SK-N-SH (cell line): ENCODE results near the gene ALDH1L1. TPM values are rescaled to one million over a fixed set of nuclear protein-coding genes. Genes with fewer than 3 reads are reported as not detected.

ENCODE experiments used
- CTCF ChIA-PET: fragments of 300-600, 350-600 bp; formaldehyde crosslinking; extraction: SDS; loops from one replicate; lab custom pipeline; 2021; lab: Yijun Ruan, JAX
- POLR2A ChIA-PET: fragments of 350-600 bp; sonication (Branson Sonifier 250); formaldehyde crosslinking; extraction: SDS; loops from one replicate; lab custom pipeline; 2020; ENCODE audit warnings: antibody characterized with exemption, inconsistent platforms; lab: Yijun Ruan, JAX
- DNase-seq: peaks from one replicate; pipeline ENCODE4 v3.0.0; 2012
- H2AFZ ChIP-seq: fragments of 200-600 bp; sonication (generic); 2 replicates; pipeline ENCODE4 v1.8.1; 2016; ENCODE audit warnings: antibody characterized with exemption, mild to moderate bottlenecking, low read depth
- H3F3A ChIP-seq: fragments of 200-600 bp; sonication (generic); replicated peaks from 2 replicates; pipeline ENCODE3; 2016; ENCODE audit warnings: antibody characterized with exemption, mild to moderate bottlenecking; ENCODE audit not compliant: insufficient read depth
- H3K27ac ChIP-seq, 2 experiments: fragments of 200-500 bp in 1 of 2; fragments of 200-600 bp in 1 of 2; sonication (Bioruptor generic) in 1 of 2; sonication (generic), shearing (Covaris generic) in 1 of 2; 2 replicates each; pipeline versions ENCODE4 v1.5.1 to v1.6.1; 2014 to 2016; ENCODE audit warnings: low read depth in 2 of 2, inconsistent platforms in 1 of 2, low read length in 1 of 2, mild to moderate bottlenecking in 1 of 2, mixed read lengths in 1 of 2
- H3K27me3 ChIP-seq: fragments of 200-600 bp; sonication (generic), shearing (Covaris generic); 2 replicates; pipeline ENCODE4 v1.6.1; 2016; ENCODE audit warnings: mixed run types; ENCODE audit not compliant: insufficient read depth
- H3K36me3 ChIP-seq, 2 experiments: fragments of 200-500 bp in 1 of 2; fragments of 200-600 bp in 1 of 2; sonication (Bioruptor generic) in 1 of 2; sonication (generic) in 1 of 2; replicated peaks in 1 of 2; 2 replicates each; pipeline versions ENCODE3 to v1.5.1; 2014 to 2016; ENCODE audit warnings: low read length in 1 of 2, mild to moderate bottlenecking in 1 of 2; ENCODE audit not compliant: insufficient read depth in 2 of 2, control insufficient read depth in 1 of 2
- H3K4me1 ChIP-seq, 2 experiments: fragments of 200-500 bp in 1 of 2; fragments of 200-600 bp in 1 of 2; sonication (Bioruptor generic) in 1 of 2; sonication (generic), shearing (Covaris generic) in 1 of 2; 2 replicates each; pipeline versions ENCODE4 v1.5.1 to v1.6.1; 2014 to 2016; ENCODE audit warnings: low read depth in 1 of 2, low read length in 1 of 2, mixed run types in 1 of 2; ENCODE audit not compliant: insufficient read depth in 2 of 2, control insufficient read depth in 1 of 2
- H3K4me2 ChIP-seq: fragments of 200-600 bp; sonication (generic), shearing (Covaris generic); 2 replicates; pipeline ENCODE4 v1.6.1; 2017; ENCODE audit warnings: mixed run types
- H3K4me3 ChIP-seq, 2 experiments: fragments of 200-500 bp in 1 of 2; fragments of 200-600 bp in 1 of 2; sonication (Bioruptor generic) in 1 of 2; sonication (generic), shearing (Covaris generic) in 1 of 2; 2 replicates each; pipeline versions ENCODE4 v1.5.1 to v1.8.1; 2014 to 2016; ENCODE audit warnings: low read depth in 2 of 2, inconsistent platforms in 1 of 2, low read length in 1 of 2, mild to moderate bottlenecking in 1 of 2, mixed read lengths in 1 of 2, moderate library complexity in 1 of 2
- H3K79me2 ChIP-seq: fragments of 200-600 bp; sonication (generic); 2 replicates; pipeline ENCODE4 v1.8.1; 2017; ENCODE audit warnings: mild to moderate bottlenecking; ENCODE audit not compliant: insufficient read depth
- H3K9ac ChIP-seq: fragments of 200-600 bp; sonication (generic); 2 replicates; pipeline ENCODE4 v1.6.1; 2017; ENCODE audit warnings: mixed run types
- H3K9me2 ChIP-seq: fragments of 200-600 bp; sonication (generic); 2 replicates; pipeline ENCODE4 v1.6.1; 2017; ENCODE audit warnings: mixed run types
- H3K9me3 ChIP-seq: fragments of 200-600 bp; sonication (generic); 2 replicates; pipeline ENCODE4 v1.6.1; 2017; ENCODE audit warnings: mixed run types, mild to moderate bottlenecking, moderate library complexity
- H4K20me1 ChIP-seq: fragments of 200-600 bp; sonication (generic); 2 replicates; pipeline ENCODE4 v1.6.1; 2017; ENCODE audit warnings: mild to moderate bottlenecking, mixed run types; ENCODE audit not compliant: insufficient read depth
- CHD2 ChIP-seq: fragments of 150-350 bp; IDR thresholded peaks from 2 replicates; pipeline ENCODE4 v1.6.1; 2018; ENCODE audit warnings: low read length; ENCODE audit not compliant: partially characterized antibody
- FOSL2 ChIP-seq: IDR thresholded peaks from 2 replicates; pipeline ENCODE4 v1.4.0; 2012; ENCODE audit warnings: low read depth, mild to moderate bottlenecking, moderate library complexity, borderline replicate concordance
- GABPA ChIP-seq: IDR thresholded peaks from 2 replicates; pipeline ENCODE4 v1.4.0; 2012; ENCODE audit warnings: low read depth, mild to moderate bottlenecking
- IRF3 ChIP-seq: fragments of 150-350 bp; IDR thresholded peaks from 2 replicates; pipeline ENCODE4 v1.6.1; 2016; ENCODE audit warnings: mild to moderate bottlenecking, low read depth, low read length
- PBX3 ChIP-seq: IDR thresholded peaks from 2 replicates; pipeline ENCODE4; 2012
- POLR2AphosphoS5 ChIP-seq: IDR thresholded peaks from 2 replicates; pipeline ENCODE4 v1.6.1; 2012; ENCODE audit warnings: low read depth, low read length
- RAD21 ChIP-seq: IDR thresholded peaks from 2 replicates; pipeline ENCODE4 v1.6.1; 2012; ENCODE audit warnings: mild to moderate bottlenecking, low read length
- RFX5 ChIP-seq: IDR thresholded peaks from 2 replicates; pipeline ENCODE4 v1.6.1; 2012; ENCODE audit warnings: mild to moderate bottlenecking, improper control_type of control experiment, low read length
- ZBTB33 ChIP-seq: IDR thresholded peaks from 2 replicates; pipeline ENCODE4 v1.4.0; 2012; ENCODE audit warnings: low read depth, borderline replicate concordance
- WGBS: methylation state at CpG from one replicate; pipeline ENCODE4 v1.1.6; 2017; ENCODE audit warnings: low lambda C conversion rate; 5-methylcytosine and 5-hydroxymethylcytosine counted together
- polyA plus RNA-seq, 3 experiments: library from polyadenylated mRNA; depleted of rRNA; stranded (reverse); fragments of >200 nt; gene quantifications; 2 replicates each; pipeline ENCODE4 v1.2.3, GENCODE V29; 2012

The ALDH1L1 gene
- polyA plus RNA-seq, 1 of the 3 experiments (the other 2 are of a cell fraction), result not detected

- POLR2A ChIA-PET, result no interaction called here
- Histone ChIP-seq H3K4me1 (no peaks in the 10 kb centered on the region), H3K4me3 (no peak overlapping the region)
- TF ChIP-seq PBX3 (no peak), FOSL2 (no peak), GABPA (no peak), CHD2 (no peak), RAD21 (no peak), ZBTB33 (no peak)
- TF ChIP-seq, all 33 proteins: peak for 0
- Histone ChIP-seq H3K79me2 (0 out of 2 replicates have a peak, but pooled peaks cover 3% of the 10 kb centered on the region), H3K9me3 (no peaks in the 10 kb centered on the region), H3F3A (no peaks in the 10 kb centered on the region), H2AFZ (no peak overlapping the region), H3K36me3 (no peaks in the 10 kb centered on the region), H3K9me2 (no peaks in the 10 kb centered on the region), H4K20me1 (no peaks in the 10 kb centered on the region), H3K9ac (no peak overlapping the region), H3K4me2 (no peak overlapping the region), H3K27ac (no peak overlapping the region), H3K27me3 (no peaks in the 10 kb centered on the region)
- WGBS, result 86% methylated on average over 3 of the region's 3 CpGs
- no peak for DNase-seq
- CTCF ChIA-PET, result interaction anchor here (1.1 kb wide), 1 partner anchor 15 kb away, joined by 3 read pairs; no protein-coding TSS in a partner anchor
These were observed 114.5 kb downstream of the ALDH1L1 start for GRCh38 chr3:126065876-126066275.

GRCh38 chr3:126064627-126065258 lies 115.6 kb downstream of the ALDH1L1 start:
- Histone ChIP-seq H4K20me1 (no peaks in the 10 kb centered on the region), H3K4me2 (no peak overlapping the region), H3F3A (no peaks in the 10 kb centered on the region), H2AFZ (no peak overlapping the region), H3K36me3 (no peaks in the 10 kb centered on the region), H3K79me2 (0 out of 2 replicates have a peak, but pooled peaks cover 3% of the 10 kb centered on the region), H3K4me1 (peaks cover 0 to under 1% of the 10 kb centered on the region in 2 experiments; a peak in 1 of 4 replicates), H3K9ac (no peak overlapping the region), H3K9me3 (no peaks in the 10 kb centered on the region), H3K4me3 (no peak overlapping the region), H3K27me3 (no peaks in the 10 kb centered on the region), H3K9me2 (no peaks in the 10 kb centered on the region), H3K27ac (no peak overlapping the region)
- ChIA-PET CTCF (interaction anchor here (0.7 to 1.1 kb wide), 2 partner anchors 16 to 148 kb away, joined by 3 read pairs; no protein-coding TSS in a partner anchor), POLR2A (no interaction called here)
- no peak for DNase-seq
- TF ChIP-seq GABPA (no peak), RFX5 (no peak), IRF3 (no peak), POLR2AphosphoS5 (no peak), ZBTB33 (no peak)
- WGBS, result 73% methylated on average over 10 of the region's 10 CpGs
